Lower leg skin (tissue), 4 donors: ENCODE results near the gene PDXP. TPM values are rescaled to one million over a fixed set of nuclear protein-coding genes. Genes with fewer than 3 reads are reported as not detected.
"Not testable (repeated sequence)": the region's sequence is repeated elsewhere in the genome, so short reads cannot be mapped to it uniquely, and the experiment has no call there.

Experiments
- DNase-seq, 2 donors: peaks; one replicate each; pipeline ENCODE4 v3.0.0-alpha.2; 2019; ENCODE audit warnings: low spot score in 2 of 2
- H3K4me3 ChIP-seq: fragments of 200-600 bp; sonication (generic); 2 replicates; pipeline ENCODE4 v1.5.1; 2017; ENCODE audit warnings: mild to moderate bottlenecking, low read depth; ENCODE audit not compliant: poor library complexity, severe bottlenecking
- POLR2A ChIP-seq, 2 donors: fragments of 450-650 bp; IDR thresholded peaks; one replicate each; pipeline ENCODE4 v1.6.1; 2016 to 2017; ENCODE audit warnings: antibody characterized with exemption in 2 of 2, mild to moderate bottlenecking in 1 of 2, moderate library complexity in 1 of 2
- WGBS, 2 donors: methylation state at CpG; one replicate each; pipeline ENCODE4 v1.1.5; 2018; 5-methylcytosine and 5-hydroxymethylcytosine counted together
- intact Hi-C: fragments of 100-400 bp; cut with DNase I; formaldehyde crosslinking; loops from one replicate; pipeline ENCODE4 v1.15.0; 2023; ENCODE audit warnings: low total_unique reads
- total RNA-seq, 4 donors: library from RNA; depleted of rRNA; stranded (reverse); fragments of >200 nt; gene quantifications; one replicate each; pipeline ENCODE4 v1.1.0, GENCODE V29; 2016
- TF ChIP-seq, protein P1 (sequence below), 3 donors: fragments of 450-650 bp; IDR thresholded peaks; one replicate each; pipeline ENCODE4 v1.5.1; 2016; ENCODE audit warnings: antibody characterized with exemption in 3 of 3, mild to moderate bottlenecking in 3 of 3, moderate library complexity in 2 of 3

Gene PDXP
- total RNA-seq, 4 donors from 2014 or later = 1.8 to 4.6 (median 3.2) TPM

DNA sequence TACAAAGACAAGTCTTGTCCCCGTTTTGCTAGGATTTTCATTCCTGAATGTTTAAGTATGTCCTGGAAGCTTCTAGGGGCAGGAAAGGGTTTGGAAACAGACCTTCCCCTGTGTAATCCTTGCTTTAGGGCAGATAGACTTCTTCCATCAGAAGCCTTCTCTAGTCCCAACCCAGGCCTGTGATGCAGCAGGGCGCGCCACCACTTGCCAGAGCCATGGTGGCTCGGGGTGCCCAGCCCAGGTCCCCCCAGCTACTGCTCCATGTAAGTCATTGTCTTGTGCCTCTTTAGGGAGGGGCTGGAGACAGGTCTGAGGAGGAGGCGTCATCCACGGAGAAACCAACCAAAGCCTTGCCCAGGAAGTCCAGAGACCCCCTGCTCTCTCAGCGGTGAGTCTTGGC lies 31.9 kb downstream of the PDXP start:
- no peak for DNase-seq
- intact Hi-C loops = no loop called here
- no peak overlapping the region for H3K4me3 ChIP-seq
- WGBS, 2 donors = 52 to 55% methylated on average over 5 to 7 of the region's 7 CpGs
- TF ChIP-seq, protein P1, sequence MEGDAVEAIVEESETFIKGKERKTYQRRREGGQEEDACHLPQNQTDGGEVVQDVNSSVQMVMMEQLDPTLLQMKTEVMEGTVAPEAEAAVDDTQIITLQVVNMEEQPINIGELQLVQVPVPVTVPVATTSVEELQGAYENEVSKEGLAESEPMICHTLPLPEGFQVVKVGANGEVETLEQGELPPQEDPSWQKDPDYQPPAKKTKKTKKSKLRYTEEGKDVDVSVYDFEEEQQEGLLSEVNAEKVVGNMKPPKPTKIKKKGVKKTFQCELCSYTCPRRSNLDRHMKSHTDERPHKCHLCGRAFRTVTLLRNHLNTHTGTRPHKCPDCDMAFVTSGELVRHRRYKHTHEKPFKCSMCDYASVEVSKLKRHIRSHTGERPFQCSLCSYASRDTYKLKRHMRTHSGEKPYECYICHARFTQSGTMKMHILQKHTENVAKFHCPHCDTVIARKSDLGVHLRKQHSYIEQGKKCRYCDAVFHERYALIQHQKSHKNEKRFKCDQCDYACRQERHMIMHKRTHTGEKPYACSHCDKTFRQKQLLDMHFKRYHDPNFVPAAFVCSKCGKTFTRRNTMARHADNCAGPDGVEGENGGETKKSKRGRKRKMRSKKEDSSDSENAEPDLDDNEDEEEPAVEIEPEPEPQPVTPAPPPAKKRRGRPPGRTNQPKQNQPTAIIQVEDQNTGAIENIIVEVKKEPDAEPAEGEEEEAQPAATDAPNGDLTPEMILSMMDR (IDR thresholded peaks at IDR 0.05) = no peak
- TF ChIP-seq POLR2A (IDR thresholded peaks at IDR 0.05) = no peak

DNA sequence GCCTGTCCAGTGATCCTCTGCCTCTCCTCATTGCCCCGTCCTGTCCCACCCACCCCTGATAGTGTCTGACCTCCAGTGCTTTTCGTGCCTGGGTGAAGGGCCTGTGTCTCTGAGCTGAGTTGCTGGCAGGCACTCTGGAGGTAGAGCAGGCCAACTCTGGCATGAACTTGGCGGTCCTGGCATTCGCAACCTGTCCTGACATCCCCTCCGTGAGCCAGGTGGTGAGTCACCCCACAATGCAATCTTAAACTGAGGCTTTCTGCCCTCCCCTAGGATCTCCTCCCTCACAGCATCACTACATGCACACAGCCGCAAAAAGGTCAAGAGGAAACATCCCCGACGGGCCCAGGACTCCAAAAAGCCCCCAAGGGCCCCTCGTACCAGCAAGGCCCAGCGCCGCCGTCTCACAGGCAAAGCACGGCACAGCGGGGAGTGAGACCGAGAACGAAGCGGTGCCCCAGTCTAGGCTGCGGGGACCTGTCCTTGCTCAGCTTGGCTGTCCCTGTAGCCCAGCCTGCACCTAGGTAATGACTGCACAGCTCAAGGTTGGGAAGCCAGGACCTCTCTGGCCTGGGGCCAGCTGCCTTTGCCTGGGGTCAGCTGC lies 32.5 kb downstream of the PDXP start:
- H3K4me3 ChIP-seq = no peak overlapping the region
- no peak for TF ChIP-seq POLR2A (IDR thresholded peaks at IDR 0.05)
- intact Hi-C loops = no loop called here
- 66 to 78% methylated on average over 18 of the region's 18 CpGs for WGBS, 2 donors
- DNase-seq = peak in 1 of 2 donors; percentile 38

DNA sequence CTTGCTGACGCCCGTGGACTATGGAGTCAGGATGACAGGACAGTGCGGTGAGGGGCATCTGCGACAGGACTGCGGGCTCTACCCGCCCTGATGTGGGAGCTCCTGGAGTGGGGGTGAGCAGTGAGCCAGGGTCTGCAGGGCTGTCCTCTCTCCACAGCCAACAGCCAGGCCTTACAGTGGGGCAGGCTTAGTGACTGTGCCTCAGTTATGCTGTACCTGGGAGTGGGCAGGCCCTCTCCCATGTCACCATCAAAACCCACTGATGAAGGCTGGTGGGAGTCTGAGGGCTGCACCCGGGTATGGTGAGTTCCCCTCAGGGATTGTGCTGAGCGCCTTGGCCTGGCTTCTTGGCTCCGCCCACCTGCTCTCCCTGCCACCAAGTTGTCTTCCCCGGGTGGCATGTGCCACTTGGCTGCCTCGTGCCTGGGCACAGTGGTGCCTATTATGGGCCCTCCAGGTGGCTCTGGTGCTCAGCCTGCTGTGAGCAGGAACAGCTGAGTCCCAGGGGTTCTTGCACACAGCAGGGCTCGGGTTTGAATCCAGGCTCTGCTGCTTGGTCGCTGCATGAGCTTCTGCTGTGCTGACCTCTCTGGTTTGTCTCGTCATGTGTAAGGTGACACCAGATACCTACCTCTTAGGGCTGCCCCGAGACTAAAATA lies 34.2 kb downstream of the PDXP start:
- TF ChIP-seq, protein P1 (IDR thresholded peaks at IDR 0.05) = no peak
- no peak for TF ChIP-seq POLR2A (IDR thresholded peaks at IDR 0.05)
- 85 to 87% methylated on average over 14 to 15 of the region's 15 CpGs for WGBS, 2 donors
- no peak for DNase-seq
- H3K4me3 ChIP-seq = no peak overlapping the region
- intact Hi-C loops = no loop called here

DNA sequence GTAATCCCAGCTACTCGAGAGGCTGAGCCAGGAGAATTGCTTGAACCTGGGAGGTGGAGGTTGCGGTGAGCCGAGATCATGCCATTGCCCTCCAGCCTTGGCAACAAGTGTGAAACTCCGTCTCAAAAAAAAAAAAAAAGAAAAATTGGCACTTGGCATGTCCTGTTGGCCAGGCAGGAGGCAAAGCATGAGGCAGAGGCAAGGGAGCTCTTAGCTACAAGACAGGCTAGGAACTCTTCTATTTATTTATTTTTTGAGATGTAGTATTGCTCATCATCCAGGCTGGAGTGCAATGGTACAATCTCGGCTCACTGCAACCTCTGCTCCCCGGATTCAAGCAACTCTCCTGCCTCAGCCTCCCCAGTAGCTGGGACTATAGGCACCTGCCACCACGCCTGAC lies 35.6 kb downstream of the PDXP start:
- H3K4me3 ChIP-seq, intact Hi-C loops, DNase-seq: not testable (repeated sequence)
- 60 to 82% methylated on average over 7 of the region's 7 CpGs for WGBS, 2 donors

DNA sequence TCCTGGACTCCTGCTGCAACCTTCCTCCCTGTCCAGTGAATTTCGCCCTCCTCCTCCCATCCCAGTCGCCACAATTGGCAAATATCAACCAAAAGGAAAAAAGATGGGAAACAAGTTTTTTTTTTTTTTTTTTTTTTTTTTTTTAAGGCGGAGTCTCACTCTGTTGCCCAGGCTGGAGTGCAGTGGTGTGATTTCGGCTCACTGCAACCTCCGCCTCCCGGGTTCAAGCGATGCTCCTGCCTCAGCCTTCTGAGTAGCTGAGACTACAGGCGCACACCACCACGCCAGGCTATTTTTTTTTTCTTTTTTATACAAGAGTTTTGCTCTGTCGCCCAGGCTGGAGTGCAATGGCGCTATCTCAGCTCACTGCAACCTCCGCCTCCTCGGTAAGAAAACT lies 37.7 kb downstream of the PDXP start:
- WGBS, 2 donors = 22 to 23% methylated on average over 13 of the region's 13 CpGs
- H3K4me3 ChIP-seq, intact Hi-C loops, DNase-seq: not testable (repeated sequence)

DNA sequence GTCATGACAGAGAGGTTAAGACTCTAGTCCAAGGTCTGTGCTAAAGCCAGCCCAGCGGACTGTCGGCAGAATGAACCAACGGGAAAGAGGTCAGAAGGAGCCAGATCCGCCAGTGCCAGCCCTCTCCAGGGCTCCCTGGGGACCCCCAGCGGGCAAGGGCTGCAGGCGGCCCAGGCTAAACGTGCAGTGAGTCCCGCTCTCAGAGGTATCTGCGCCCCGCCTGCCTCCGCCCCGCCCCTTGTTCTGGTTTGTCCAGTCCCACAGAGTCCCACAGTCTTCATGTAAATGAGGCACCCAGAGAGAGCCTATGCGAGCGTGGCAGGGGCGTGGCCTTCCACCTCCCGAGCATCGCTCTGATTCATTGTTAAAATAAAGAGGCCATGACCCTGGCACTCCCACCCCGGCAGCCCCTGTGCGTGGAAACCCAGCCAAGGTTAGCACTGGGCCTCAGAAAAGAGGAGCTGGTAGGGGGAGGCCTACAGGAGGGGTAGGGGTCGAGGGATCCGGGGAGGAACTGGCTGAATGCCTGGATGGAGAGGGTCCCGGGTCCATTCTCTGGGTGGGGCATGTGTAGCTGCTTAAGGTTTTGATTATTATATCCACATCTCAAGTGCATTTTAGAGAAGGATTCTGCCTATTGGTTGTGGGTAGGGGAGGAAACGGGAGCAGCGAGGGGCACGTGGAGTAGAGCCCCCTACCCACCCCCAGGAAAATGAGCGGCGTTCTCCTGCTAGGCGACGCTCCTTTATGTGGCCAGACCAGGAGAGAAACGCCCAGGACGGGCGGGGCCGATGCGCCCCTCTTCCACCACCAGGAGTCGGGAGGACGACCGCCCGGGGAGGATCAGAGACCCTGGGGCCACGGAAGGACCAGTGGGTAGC lies 38.4 kb downstream of the PDXP start, which contains the start of gene TRIOBP:
TSS of gene TRIOBP (plus strand) at position 392 of the 881 bp plus-strand sequence. CDS start 4,318 bp downstream, outside the sequence.
- intact Hi-C loops = no loop called here
- 13 to 18% methylated on average over 31 to 38 of the region's 39 CpGs for WGBS, 2 donors
- TF ChIP-seq, protein P1 (IDR thresholded peaks at IDR 0.05) = no peak
- no peak for TF ChIP-seq POLR2A (IDR thresholded peaks at IDR 0.05)
- no peak within 1 kb of the TSS for H3K4me3 ChIP-seq
- peak; percentile 94 to 98 for DNase-seq

DNA sequence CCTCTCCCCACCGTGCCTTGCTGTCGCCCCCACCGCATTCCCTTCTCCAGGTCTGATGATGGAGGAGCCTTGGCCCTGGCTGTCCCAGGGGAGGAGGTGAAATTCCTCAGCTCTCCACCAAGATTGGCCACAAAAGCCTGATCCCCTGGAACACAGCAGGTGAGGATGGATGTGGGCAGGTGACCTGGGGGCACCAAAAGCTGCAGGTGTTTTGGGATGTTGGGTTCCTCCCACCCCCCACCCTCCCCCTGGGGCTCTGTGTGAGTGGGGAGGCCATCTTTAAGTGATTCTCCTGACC lies 39.0 kb downstream of the PDXP start:
- intact Hi-C loops = no loop called here
- TF ChIP-seq POLR2A (IDR thresholded peaks at IDR 0.05) = no peak
- no peak for DNase-seq
- WGBS, 2 donors = 44 to 61% methylated on average over 3 of the region's 3 CpGs
- no peak overlapping the region for H3K4me3 ChIP-seq
